Keratinocyte (primary cell): ENCODE measurements around the gene POMT2. TPM values are rescaled to one million over a fixed set of nuclear protein-coding genes. Genes with fewer than 3 reads are reported as not detected.

Experiments
- DNase-seq: peaks from one replicate; pipeline ENCODE4 v3.0.0-alpha.2; 2011; ENCODE audit warnings: low read depth, missing footprints, low spot score
- FAIRE-seq: peaks from 2 replicates; lab custom pipeline; 2011; peaks lifted over from hg19 to GRCh38; lab: Jason Lieb, UNC
- H2AFZ ChIP-seq: 2 replicates; pipeline ENCODE4 v1.6.0; 2012; ENCODE audit warnings: low read length, control low read depth, inconsistent platforms; ENCODE audit not compliant: control insufficient read depth
- H3K27ac ChIP-seq: 2 replicates; pipeline ENCODE4 v1.5.1; 2011; ENCODE audit warnings: low read length; ENCODE audit not compliant: control insufficient read depth, insufficient read depth
- H3K27me3 ChIP-seq: 3 replicates; pipeline ENCODE4 v1.6.0; 2011; ENCODE audit warnings: low read length; ENCODE audit not compliant: control insufficient read depth, insufficient read depth; ENCODE audit errors: extremely low read depth
- H3K36me3 ChIP-seq, 2 experiments: 2 replicates in 1 of 2; 3 replicates in 1 of 2; pipeline ENCODE4 v1.5.1; 2011; ENCODE audit warnings: low read length in 2 of 2, mild to moderate bottlenecking in 1 of 2; ENCODE audit not compliant: control insufficient read depth in 2 of 2, insufficient read depth in 2 of 2; ENCODE audit errors: extremely low read depth in 1 of 2
- H3K4me1 ChIP-seq: 3 replicates; pipeline ENCODE4 v1.5.1; 2011; ENCODE audit warnings: low read length; ENCODE audit not compliant: control insufficient read depth, insufficient read depth; ENCODE audit errors: extremely low read depth
- H3K4me2 ChIP-seq: 3 replicates; pipeline ENCODE4 v1.6.0; 2011; ENCODE audit warnings: low read depth, low read length; ENCODE audit not compliant: control insufficient read depth, insufficient read depth; ENCODE audit errors: extremely low read depth
- H3K4me3 ChIP-seq, 3 experiments: fragments of 200-600 bp in 1 of 3; sonication (generic) in 1 of 3; 2 replicates in 2 of 3; 3 replicates in 1 of 3; pipeline ENCODE4 v1.5.1; 2011 to 2016; ENCODE audit warnings: low read length in 3 of 3, mild to moderate bottlenecking in 3 of 3, control low read depth in 2 of 3, inconsistent platforms in 1 of 3, low read depth in 1 of 3, mixed read lengths in 1 of 3, mixed run types in 1 of 3, moderate library complexity in 1 of 3; ENCODE audit not compliant: control insufficient read depth in 2 of 3, insufficient read depth in 2 of 3; ENCODE audit errors: extremely low read depth in 1 of 3
- H3K79me2 ChIP-seq: 2 replicates; pipeline ENCODE4 v1.6.0; 2012; ENCODE audit warnings: low read length; ENCODE audit not compliant: control insufficient read depth, insufficient read depth
- H3K9ac ChIP-seq: 3 replicates; pipeline ENCODE4 v1.6.0; 2011; ENCODE audit warnings: low read length; ENCODE audit not compliant: control insufficient read depth, insufficient read depth; ENCODE audit errors: extremely low read depth
- H3K9me1 ChIP-seq: 3 replicates; pipeline ENCODE4 v1.6.0; 2011; ENCODE audit warnings: low read length; ENCODE audit not compliant: control insufficient read depth, insufficient read depth; ENCODE audit errors: extremely low read depth
- H3K9me3 ChIP-seq: 2 replicates; pipeline ENCODE4 v1.5.1; 2012; ENCODE audit warnings: low read depth, low read length; ENCODE audit not compliant: control insufficient read depth
- H4K20me1 ChIP-seq: 3 replicates; pipeline ENCODE4 v1.6.0; 2011; ENCODE audit warnings: low read length; ENCODE audit not compliant: control insufficient read depth, insufficient read depth; ENCODE audit errors: extremely low read depth
- CTCF ChIP-seq, 3 experiments: IDR thresholded peaks in 1 of 3; conservative IDR thresholded peaks in 1 of 3; optimal IDR thresholded peaks in 1 of 3; 2 replicates in 2 of 3; 3 replicates in 1 of 3; pipeline versions ENCODE3 to v1.5.1; 2011; ENCODE audit warnings: low read length in 3 of 3, mild to moderate bottlenecking in 3 of 3, moderate library complexity in 2 of 3, control low read depth in 1 of 3, inconsistent platforms in 1 of 3; ENCODE audit not compliant: insufficient read depth in 2 of 3; ENCODE audit errors: extremely low read depth in 1 of 3
- EZH2 ChIP-seq: IDR thresholded peaks from one replicate; pipeline ENCODE4 v1.6.1; 2012; ENCODE audit warnings: inconsistent platforms, mild to moderate bottlenecking, low read length, moderate library complexity
- dilution Hi-C: fragments of 300-500 bp; cut with MboI; formaldehyde crosslinking; loops from one replicate; pipeline ENCODE4 v1.7.0; 2020; ENCODE audit warnings: low sequenced_read_pairs; ENCODE audit not compliant: extremely low pct_ligation_motif_present
- polyA plus RNA-seq, 5 experiments: library from polyadenylated mRNA; depleted of rRNA in 3 of 5; stranded (reverse) in 3 of 5; stranded (forward) in 1 of 5; unstranded in 1 of 5; fragments of >200 nt; gene quantifications; 1 replicate in 1 of 5; 2 replicates in 3 of 5; 3 replicates in 1 of 5; pipeline versions ENCODE4 v1.2.1 to v1.2.3, GENCODE V29; 2011 to 2012; ENCODE audit warnings: missing spikeins in 2 of 5, low read depth in 1 of 5, low replicate concordance in 1 of 5

POMT2 gene
- polyA plus RNA-seq, 1 donor (not counting 4 experiments of a cell fraction or from before 2014, with no cell fraction given), result 21.1 TPM

- H3K9me3 ChIP-seq, result no peaks in the 10 kb centered on the region
Measured at GRCh38 chr14:77231721-77232120, 89.0 kb downstream of the POMT2 start.

GRCh38 chr14:77230914-77231313 is 89.8 kb downstream of the POMT2 start:
- Histone ChIP-seq H3K9me1 (no peaks in the 10 kb centered on the region), H3K4me1 (no peaks in the 10 kb centered on the region), H3K4me2 (no peak overlapping the region), H3K27me3 (no peaks in the 10 kb centered on the region), H4K20me1 (no peaks in the 10 kb centered on the region), H3K27ac (no peak overlapping the region), H3K36me3 (no peaks in the 10 kb centered on the region), H3K9ac (no peak overlapping the region), H3K9me3 (no peaks in the 10 kb centered on the region), H2AFZ (no peak overlapping the region), H3K4me3 (no peak overlapping the region), H3K79me2 (no peaks in the 10 kb centered on the region)
- dilution Hi-C loops, result no loop called here
- TF ChIP-seq CTCF (optimal IDR thresholded peaks at IDR 0.05 in 1 of 3, IDR thresholded peaks at IDR 0.05 in 1 of 3, conservative IDR thresholded peaks at IDR 0.05 in 1 of 3; ENCODE audit: extremely low read depth in 1 of 3, insufficient read depth in 2 of 3, low read length in 3 of 3) (no peak), EZH2 (no peak)
- DNase-seq (no peak), FAIRE-seq (no peak)

More at GRCh38 chr14:77231721-77232120, 89.0 kb downstream of the POMT2 start:
- Histone ChIP-seq H3K79me2 (no peaks in the 10 kb centered on the region), H3K4me1 (no peaks in the 10 kb centered on the region), H3K27me3 (no peaks in the 10 kb centered on the region), H3K9ac (no peak overlapping the region), H3K27ac (no peak overlapping the region), H4K20me1 (no peaks in the 10 kb centered on the region), H3K4me2 (no peak overlapping the region), H3K36me3 (no peaks in the 10 kb centered on the region), H3K9me1 (no peaks in the 10 kb centered on the region), H2AFZ (no peak overlapping the region), H3K4me3 (no peak overlapping the region)
- no peak for TF ChIP-seq EZH2
- TF ChIP-seq CTCF (optimal IDR thresholded peaks at IDR 0.05 in 1 of 3, IDR thresholded peaks at IDR 0.05 in 1 of 3, conservative IDR thresholded peaks at IDR 0.05 in 1 of 3; ENCODE audit: extremely low read depth in 1 of 3, insufficient read depth in 2 of 3, low read length in 3 of 3), result no peak
- dilution Hi-C loops, result no loop called here
- FAIRE-seq, result no peak
- DNase-seq, result no peak
